NCI-H526 treated with DMSO at 0.1 percent for 48 hours (cell line): ENCODE data around the gene RGS12.
"Not testable (repeated sequence)": the region's sequence is repeated elsewhere in the genome, so short reads cannot be mapped to it uniquely, and the experiment has no call there.

Experiments used
- DNase-seq: peaks from one replicate; lab custom pipeline; 2025; lab: John Stamatoyannopoulos, UW

The RGS12 gene

DNA sequence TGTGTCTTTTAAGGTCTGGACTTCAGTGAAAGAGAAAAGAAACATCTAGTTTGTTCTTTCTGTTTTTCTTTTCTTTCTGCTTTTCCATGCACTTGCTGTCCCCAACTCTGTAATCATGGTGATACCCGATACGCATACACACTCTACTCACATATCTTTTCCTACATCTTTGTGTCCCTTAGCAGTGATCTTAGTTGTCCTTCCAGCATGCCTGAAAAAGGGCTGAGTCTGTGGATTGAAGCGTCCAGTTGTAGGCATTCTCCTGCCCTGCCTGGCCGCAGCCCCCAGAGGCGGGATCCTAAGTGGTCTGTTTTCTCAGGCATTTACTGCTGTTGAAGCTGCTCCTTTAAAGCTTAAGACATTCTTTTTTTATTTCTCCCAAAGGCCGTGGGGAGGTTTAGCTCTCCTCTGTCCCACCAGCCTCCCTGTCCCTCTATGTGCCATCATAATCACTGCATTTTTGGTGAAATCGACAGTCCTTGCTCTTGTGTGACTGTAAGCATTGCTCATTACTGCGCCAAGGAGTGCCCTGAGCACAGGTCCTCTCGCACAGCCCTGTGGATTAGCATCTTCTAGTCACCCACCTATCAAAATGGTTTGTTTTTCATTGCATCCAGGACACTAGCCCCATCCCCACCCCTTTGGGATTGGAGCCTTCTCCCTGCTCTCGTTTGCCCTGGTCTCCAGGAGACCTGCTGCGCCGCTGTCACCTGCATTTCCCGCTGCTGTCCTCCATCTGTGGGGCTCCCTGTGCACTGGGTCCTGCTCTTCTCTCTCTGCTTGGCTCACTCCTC lies 4.4 kb downstream of the RGS12 start:
- DNase-seq, result no peak

GRCh38 chr4:3299122-3299975 lies 6.5 kb downstream of the RGS12 start:
- DNase-seq, result no peak

- DNase-seq, result no peak
These were observed 7.3 kb downstream of the RGS12 start for GRCh38 chr4:3299976-3300671.

DNA sequence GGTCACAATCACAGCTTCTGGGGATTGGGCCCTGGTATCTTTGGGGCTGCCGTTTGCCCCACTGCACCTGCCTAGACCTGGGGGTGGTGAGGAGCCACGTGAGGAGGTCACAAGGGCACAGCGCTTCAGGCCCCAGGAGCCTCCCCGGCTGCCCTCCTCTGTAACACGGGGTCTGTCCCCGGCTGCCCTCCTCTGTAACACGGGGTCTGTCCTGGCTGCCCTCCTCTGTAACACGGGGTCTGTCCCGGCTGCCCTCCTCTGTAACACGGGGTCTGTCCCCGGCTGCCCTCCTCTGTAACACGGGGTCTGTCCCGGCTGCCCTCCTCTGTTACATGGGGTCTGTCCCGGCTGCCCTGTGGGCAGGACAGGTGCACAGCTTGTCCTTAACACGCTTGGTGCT lies 8.1 kb downstream of the RGS12 start:
- not testable (repeated sequence) for DNase-seq

GRCh38 chr4:3301450-3302172 lies 8.8 kb downstream of the RGS12 start:
- DNase-seq, result no peak

DNA sequence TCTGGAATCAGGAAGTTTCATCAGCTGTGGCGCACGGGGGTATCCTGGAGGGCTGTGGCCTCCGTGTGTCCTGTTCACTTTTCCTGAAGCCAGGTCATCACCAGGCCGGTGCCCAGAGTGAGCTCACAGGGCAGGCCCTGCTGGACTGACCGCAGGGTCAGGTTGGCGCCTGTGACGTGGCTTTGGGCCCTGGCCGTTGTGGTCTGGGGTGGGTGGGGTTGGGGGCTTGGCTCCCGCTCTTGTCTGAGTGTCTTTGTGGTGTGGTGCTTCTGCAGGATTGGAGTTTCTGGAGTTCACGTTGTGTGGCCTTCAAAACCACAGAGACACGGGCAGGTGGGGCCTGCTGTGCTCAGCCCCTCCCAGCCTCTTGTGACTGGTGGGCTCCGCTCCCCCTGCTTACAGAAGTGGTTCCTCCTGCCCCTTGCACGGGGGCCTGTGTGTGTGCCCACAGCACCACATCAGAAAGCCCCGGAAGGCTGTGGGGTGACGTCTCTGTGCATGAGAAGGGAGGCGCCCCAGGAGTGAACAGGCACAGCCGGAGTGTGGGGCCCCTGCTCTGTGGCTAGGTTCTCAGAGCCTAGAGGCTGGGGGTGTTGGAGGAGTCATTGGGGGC lies 9.5 kb downstream of the RGS12 start:
- no peak for DNase-seq

DNA sequence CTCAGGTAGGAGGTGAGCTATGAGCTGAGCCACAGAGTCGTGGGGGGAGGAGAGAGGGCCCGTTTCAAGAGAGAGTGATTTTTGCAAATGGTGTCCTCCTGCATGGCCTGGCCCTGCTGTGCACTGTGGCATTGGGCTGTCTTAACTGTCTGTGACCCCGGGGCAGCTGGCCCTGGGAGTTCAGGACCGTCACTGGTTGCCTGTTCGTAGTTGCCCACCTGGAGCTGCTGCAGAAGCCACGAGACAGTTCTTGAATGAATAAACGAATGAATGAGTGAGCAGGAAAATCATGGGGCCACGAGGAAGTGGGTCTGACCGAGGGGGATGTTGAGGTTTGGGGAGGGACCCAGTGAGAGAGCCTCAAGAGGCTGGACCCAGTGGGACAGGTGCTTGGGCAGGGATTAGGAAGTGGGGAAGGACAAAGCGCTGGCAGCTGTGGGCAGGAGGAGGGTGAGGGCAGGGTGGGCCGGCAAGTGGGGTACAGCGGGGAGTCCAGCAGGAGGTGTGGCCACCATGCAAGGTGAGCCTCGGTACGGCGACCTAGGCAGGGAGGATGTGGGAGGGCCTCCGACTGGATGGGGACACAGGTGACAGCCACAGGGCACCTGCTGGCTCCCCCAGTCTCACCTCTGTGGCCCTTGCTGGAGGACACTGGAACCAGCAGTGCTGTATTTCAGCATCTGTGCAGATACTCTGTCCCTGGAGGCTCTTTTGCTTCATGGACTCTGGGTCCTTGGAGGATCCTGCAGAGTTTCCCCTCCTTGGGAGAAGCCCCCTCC lies 10.2 kb downstream of the RGS12 start:
- DNase-seq, result no peak

- DNase-seq, result no peak
These were observed 10.7 kb downstream of the RGS12 start for GRCh38 chr4:3303565-3303824.

DNA sequence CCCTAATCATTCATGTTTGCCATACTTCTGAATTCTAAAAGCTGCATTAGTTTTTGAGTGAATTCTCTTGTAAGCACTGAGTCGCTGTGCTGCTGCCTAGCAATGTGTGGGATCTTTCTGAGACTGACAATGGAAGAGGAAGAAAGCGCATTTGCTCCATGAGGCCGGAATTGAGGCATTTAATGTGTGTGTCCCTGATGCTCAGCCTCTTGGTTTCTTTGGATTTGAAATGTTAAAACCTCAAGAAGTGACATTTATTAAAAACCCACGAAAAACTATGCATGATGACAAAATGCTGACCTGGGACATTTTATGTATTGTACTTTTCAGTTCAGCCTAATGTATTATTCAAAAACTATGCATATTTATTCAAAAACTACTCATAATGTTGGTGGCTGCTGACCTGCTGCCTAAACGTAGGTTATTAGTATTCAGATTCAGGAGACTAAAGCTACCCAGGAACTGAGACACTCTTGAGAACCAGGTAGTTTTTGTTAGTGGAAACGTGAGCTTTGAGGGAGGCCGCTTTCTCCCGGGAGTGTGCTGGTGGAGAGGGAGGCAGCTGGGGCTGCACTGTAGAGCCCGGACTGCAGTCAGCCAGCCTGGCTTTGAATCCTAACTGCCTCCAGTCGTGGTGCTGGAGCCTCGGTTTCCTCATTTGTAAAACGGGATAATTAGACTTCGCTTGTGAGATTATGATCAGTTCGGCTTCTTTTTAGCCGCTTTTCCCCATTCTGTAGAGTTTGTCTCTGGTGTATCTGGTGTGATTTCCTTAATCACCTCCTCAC lies 11.3 kb downstream of the RGS12 start:
- peak; percentile 83 for DNase-seq

DNA sequence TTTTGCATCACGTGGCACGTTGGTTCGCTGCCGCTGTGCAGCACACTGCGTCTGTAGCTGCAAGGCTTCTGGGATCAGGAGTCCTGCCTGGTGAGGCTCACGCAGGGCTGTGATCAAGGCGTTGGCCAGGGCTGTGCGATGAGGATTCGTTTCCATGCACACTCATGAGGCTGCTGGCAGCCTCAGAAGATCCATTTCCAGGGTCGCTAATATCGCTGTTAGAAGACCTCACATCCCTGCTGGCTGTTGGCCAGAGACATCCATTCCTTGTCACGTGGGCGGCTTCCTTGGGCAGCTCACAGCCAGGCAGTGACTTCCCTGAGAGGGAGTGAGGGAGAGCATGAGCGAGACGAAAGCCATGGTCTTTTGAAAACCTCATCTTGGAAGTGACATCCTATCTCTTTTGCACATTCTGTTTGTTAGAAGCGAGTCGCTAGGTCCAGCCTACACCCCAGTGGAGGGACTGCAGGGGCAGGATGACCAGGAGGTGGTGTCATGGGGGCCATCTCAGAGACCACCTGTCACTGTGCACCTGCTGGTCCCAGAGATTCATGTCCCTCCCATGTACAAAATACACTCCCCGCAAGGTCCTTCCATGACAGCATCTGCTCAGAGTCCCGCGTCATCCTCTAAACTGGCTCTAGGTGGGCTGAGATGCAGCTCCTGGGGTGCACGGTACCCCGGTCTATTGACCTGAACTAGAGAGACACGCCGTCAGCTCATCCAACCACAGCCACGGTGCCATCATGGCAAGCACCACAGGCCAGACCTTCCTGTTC lies 12.2 kb downstream of the RGS12 start:
- peak; percentile 47 for DNase-seq

DNA sequence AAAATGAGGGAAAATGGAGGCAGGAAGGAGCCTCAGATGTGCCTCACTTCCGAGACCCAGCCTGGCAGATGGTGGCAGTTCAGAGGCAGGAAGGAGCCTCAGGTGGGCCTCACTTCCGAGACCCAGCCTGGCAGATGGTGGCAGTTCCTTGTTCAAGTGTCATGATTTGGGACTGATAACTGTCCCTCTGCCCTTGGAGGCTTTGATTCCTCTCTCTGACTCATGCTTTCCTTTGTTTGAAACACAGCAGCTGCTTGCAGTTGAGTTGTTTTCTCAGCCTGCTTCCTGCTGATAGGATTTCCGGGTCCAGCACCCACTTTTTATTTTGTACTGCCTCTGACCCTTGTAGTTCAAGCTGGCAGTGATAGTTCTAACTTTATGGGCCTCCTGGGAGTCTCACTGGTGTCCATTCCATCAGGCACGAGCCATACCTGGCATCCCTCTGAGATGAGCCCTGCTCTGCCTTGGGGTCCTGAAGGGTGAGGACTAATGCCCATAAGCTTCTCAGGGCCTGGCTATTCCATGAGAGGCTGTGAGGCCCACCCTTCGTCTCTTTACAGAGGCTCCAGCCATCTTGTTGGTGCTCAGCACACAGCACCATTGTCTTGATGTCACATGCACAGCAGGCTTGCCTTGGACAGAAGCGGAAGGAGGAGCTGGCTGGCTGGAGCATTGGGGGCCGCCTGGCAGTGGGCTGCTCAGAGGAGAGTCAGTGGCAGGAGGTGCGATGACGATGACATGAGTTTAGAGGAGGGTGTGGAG lies 13.0 kb downstream of the RGS12 start:
- DNase-seq, result no peak

DNA sequence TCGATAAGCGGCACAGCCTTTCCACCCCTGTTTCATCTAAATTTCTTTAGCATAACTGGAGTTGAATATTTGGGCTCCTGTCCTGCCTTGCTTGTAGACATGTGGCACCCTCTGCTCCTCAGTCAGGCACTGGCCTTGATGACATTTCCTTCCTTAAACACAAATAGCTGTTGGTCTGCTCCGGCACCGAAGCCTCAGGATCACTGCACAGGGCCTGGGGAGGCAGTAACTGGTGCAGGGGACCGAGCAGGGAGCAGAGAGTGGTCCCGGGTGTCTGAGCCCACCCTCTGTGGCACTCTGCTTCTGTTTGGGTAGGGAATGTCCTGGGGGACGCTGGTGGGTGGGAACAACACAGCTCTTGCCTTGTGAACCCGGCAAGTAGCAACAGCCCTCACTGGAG lies 13.6 kb downstream of the RGS12 start:
- no peak for DNase-seq

DNA sequence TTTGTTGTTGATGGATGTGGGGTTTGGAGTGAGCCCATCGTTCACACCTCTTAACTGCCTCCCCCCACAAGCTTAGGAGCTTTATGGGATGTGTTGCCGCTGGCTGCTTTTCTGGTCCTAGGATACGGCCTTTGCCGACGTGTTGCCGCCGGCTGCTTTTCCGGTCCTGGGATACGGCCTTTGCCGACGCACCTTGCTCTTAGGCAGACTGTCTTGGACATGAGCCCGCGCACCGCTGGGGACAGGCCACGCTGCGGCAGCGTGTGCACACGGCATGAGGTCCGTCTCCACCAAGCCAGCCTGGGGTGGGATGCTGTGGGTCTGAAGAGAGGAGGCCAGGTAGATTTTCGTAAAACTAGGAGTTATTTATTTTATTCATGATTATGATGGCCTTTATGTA lies 14.2 kb downstream of the RGS12 start:
- no peak for DNase-seq

DNA sequence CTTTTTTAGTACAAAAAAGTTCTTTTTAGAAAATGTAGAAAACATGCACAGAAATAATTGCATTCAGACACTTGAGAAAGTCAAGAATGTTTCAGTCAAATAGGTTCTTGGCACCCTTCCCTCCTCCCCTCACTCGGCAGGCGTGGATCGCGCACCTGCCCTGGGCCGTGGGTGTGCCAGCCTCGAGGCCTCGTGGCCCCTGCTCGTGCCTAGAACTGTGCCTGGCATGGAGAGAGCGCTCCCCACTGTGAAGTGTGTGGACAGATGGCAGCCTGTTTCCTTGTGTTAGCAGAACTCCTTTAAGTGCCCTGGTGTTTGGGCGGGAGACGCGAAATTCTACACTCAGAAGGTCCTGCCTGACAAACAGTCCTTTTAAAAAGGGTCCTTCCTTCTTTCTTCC lies 14.7 kb downstream of the RGS12 start:
- DNase-seq, result no peak

GRCh38 chr4:3307891-3308575 lies 15.2 kb downstream of the RGS12 start:
- DNase-seq, result no peak

DNA sequence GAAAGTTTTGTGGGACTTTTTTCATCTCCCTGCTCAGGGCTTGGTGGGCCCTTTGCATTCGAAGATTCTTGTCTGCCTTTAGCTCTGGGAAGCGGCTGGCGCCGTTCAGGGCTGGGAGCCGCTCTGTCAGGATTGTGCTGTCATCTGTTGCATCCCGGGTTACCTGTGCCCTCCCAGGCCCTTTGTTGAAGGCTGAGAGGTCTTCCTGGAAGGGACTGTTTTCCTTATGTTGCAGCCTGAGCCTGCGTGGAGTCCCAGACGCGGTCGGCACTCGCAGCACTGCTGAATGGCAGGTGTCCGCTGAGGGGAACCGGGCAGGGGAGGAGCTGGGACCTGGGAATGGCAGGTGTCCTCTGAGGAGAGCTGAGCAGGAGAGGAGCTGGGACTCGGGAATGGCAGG lies 15.9 kb downstream of the RGS12 start:
- DNase-seq, result no peak

- DNase-seq, result no peak
These were observed 17.7 kb downstream of the RGS12 start for GRCh38 chr4:3310301-3311094.

- DNase-seq, result no peak
These were observed 18.2 kb downstream of the RGS12 start for GRCh38 chr4:3311095-3311372.
